ENCODE measurements around the gene LMF1.

DNA sequence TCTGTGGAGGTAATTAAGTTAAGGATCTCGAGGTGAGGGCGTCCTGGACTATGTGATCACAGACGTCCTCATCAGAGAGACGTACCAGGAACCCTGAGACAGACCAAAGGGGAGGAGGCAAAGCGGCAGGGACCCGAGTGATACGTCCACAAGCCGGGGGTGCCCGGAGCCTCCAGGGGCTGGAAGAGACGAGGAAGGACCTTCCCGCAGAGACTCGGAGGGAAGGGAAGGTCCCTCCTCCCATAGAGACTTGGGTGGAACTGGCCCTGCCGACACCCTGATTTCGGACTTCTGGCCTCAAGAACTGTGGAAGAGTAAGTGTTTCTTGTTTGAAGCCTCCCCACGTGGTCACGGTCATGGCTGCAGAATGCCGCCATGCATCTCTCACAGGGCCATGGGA is 30.8 kb downstream of the LMF1 start:
- TF ChIP-seq CTCF (IDR thresholded peaks at IDR 0.05), result no peak
- no peak for TF ChIP-seq EZH2 (IDR thresholded peaks at IDR 0.05; ENCODE audit: borderline replicate concordance, insufficient read depth, low read depth, low read length, poor library complexity, severe bottlenecking)

Data from B cell (primary cell).